Uterus (tissue), 2 donors: ENCODE measurements around the gene CTPS2.

Experiments used
- CTCF ChIP-seq, 4 experiments: fragments of 200-600 bp in 2 of 4; fragments of 450-650 bp in 2 of 4; sonication (generic) in 2 of 4; IDR thresholded peaks; one replicate each; pipeline ENCODE4 v1.5.1; 2016 to 2019; ENCODE audit warnings: antibody characterized with exemption in 4 of 4, mild to moderate bottlenecking in 2 of 4, moderate library complexity in 1 of 4
- POLR2A ChIP-seq, 2 donors: fragments of 450-650 bp; IDR thresholded peaks; one replicate each; pipeline ENCODE4 v1.6.1; 2016; ENCODE audit warnings: antibody characterized with exemption in 2 of 2, mild to moderate bottlenecking in 1 of 2, moderate library complexity in 1 of 2

GRCh38 chrX:16579517-16579916 lies 133.0 kb downstream of the CTPS2 start:
- TF ChIP-seq POLR2A (IDR thresholded peaks at IDR 0.05) (no peak), CTCF (IDR thresholded peaks at IDR 0.05) (no peak)
